Neural progenitor cell (in vitro differentiated cells): ENCODE measurements around the gene PLOD3. TPM values are rescaled to one million over a fixed set of nuclear protein-coding genes. Genes with fewer than 3 reads are reported as not detected.

Experiments
- DNase-seq: peaks from one replicate; pipeline ENCODE4 v3.0.0-alpha.2; 2016; ENCODE audit warnings: low spot score
- H2AFZ ChIP-seq: fragments of 200-600 bp; sonication (generic); replicated peaks from 2 replicates; pipeline ENCODE4 v1.6.1; 2016; ENCODE audit warnings: antibody characterized with exemption
- H3F3A ChIP-seq: fragments of 200-600 bp; sonication (generic); 2 replicates; pipeline ENCODE4 v1.6.1; 2016; ENCODE audit warnings: antibody characterized with exemption, low read depth
- H3K27ac ChIP-seq: fragments of 200-600 bp; sonication (generic); 2 replicates; pipeline ENCODE4 v1.5.1; 2016; ENCODE audit warnings: mild to moderate bottlenecking
- H3K27me3 ChIP-seq: fragments of 200-600 bp; sonication (generic); 2 replicates; pipeline ENCODE4 v1.6.1; 2016; ENCODE audit warnings: mild to moderate bottlenecking, moderate library complexity
- H3K36me3 ChIP-seq: fragments of 200-600 bp; sonication (generic); 2 replicates; pipeline ENCODE4 v1.5.1; 2016
- H3K4me1 ChIP-seq: fragments of 200-600 bp; sonication (generic); 2 replicates; pipeline ENCODE4 v1.6.1; 2016; ENCODE audit warnings: mixed run types
- H3K4me2 ChIP-seq: fragments of 200-600 bp; sonication (generic); 2 replicates; pipeline ENCODE4 v1.6.1; 2016
- H3K4me3 ChIP-seq: fragments of 200-600 bp; sonication (generic); 2 replicates; pipeline ENCODE4 v1.5.1; 2016
- H3K79me2 ChIP-seq: fragments of 200-600 bp; sonication (generic); 2 replicates; pipeline ENCODE4 v1.6.1; 2016; ENCODE audit warnings: low read depth
- H3K9ac ChIP-seq: fragments of 200-600 bp; sonication (generic); 2 replicates; pipeline ENCODE4 v1.6.1; 2016
- H3K9me3 ChIP-seq: fragments of 200-600 bp; sonication (generic); 2 replicates; pipeline ENCODE4 v1.5.1; 2016; ENCODE audit warnings: low read depth
- H4K20me1 ChIP-seq: fragments of 200-600 bp; sonication (generic); 2 replicates; pipeline ENCODE4 v1.6.1; 2016; ENCODE audit warnings: low read depth
- H3K27ac Mint-ChIP-seq: 3 replicates; pipeline ENCODE4 v1.8.0; 2021; ENCODE audit warnings: mixed read lengths
- H3K27me3 Mint-ChIP-seq: 2 replicates; pipeline ENCODE4 v1.8.0; 2022; ENCODE audit warnings: low read depth, mild to moderate bottlenecking, inconsistent platforms, moderate library complexity, mixed read lengths; ENCODE audit not compliant: insufficient read depth
- H3K36me3 Mint-ChIP-seq: 3 replicates; pipeline ENCODE4 v1.8.0; 2021; ENCODE audit warnings: mixed read lengths
- H3K4me1 Mint-ChIP-seq: 3 replicates; pipeline ENCODE4 v1.8.0; 2021; ENCODE audit warnings: mixed read lengths
- H3K4me3 Mint-ChIP-seq: 3 replicates; pipeline ENCODE4 v1.8.0; 2021; ENCODE audit warnings: mild to moderate bottlenecking, moderate library complexity, mixed read lengths
- H3K9me3 Mint-ChIP-seq: 3 replicates; pipeline ENCODE4 v1.8.0; 2020; ENCODE audit warnings: mixed read lengths
- CTCF ChIP-seq: fragments of 200-600 bp; sonication (generic); IDR thresholded peaks from 2 replicates; pipeline ENCODE4 v1.5.1; 2017; ENCODE audit warnings: antibody characterized with exemption, mild to moderate bottlenecking
- EZH2 ChIP-seq: fragments of 200-600 bp; sonication (generic); IDR thresholded peaks from 2 replicates; pipeline ENCODE4 v1.6.1; 2017; ENCODE audit warnings: antibody characterized with exemption, mild to moderate bottlenecking, moderate library complexity
- EZH2phosphoT487 ChIP-seq: fragments of 200-600 bp; sonication (generic); IDR thresholded peaks from 2 replicates; pipeline ENCODE4 v1.6.1; 2017; ENCODE audit warnings: antibody characterized with exemption
- total RNA-seq: library from RNA; depleted of rRNA; stranded (reverse); fragments of >200 nt; gene quantifications from 2 replicates; pipeline ENCODE4 v1.2.3, GENCODE V29; 2015; ENCODE audit warnings: low replicate concordance

The PLOD3 gene
- total RNA-seq, 1 donor from 2014 or later = 9.4 TPM

GRCh38 chr7:101250324-101250723 is 32.9 kb upstream of the PLOD3 start:
- peaks cover 16% of the 10 kb centered on the region for H3K36me3 Mint-ChIP-seq
- H3F3A ChIP-seq = peaks cover 13% of the 10 kb centered on the region
- H3K9ac ChIP-seq = no peak overlapping the region
- H3K4me1 ChIP-seq = peaks cover 4% of the 10 kb centered on the region
- no peak overlapping the region for H2AFZ ChIP-seq
- peaks cover 3% of the 10 kb centered on the region for H4K20me1 ChIP-seq
- no peak overlapping the region for H3K27ac ChIP-seq
- no peaks in the 10 kb centered on the region for H3K9me3 Mint-ChIP-seq
- H3K27me3 Mint-ChIP-seq = peaks cover 3% of the 10 kb centered on the region
- peak overlapping the region; percentile 54 for H3K4me3 Mint-ChIP-seq
- H3K9me3 ChIP-seq = no peaks in the 10 kb centered on the region
- no peak for TF ChIP-seq EZH2
- no peak for TF ChIP-seq CTCF
- TF ChIP-seq EZH2phosphoT487 = no peak
- H3K4me2 ChIP-seq = no peak overlapping the region
- H3K27me3 ChIP-seq = no peaks in the 10 kb centered on the region
- H3K4me1 Mint-ChIP-seq = peaks cover 20% of the 10 kb centered on the region
- H3K27ac Mint-ChIP-seq = no peak overlapping the region
- no peak overlapping the region for H3K4me3 ChIP-seq
- no peak for DNase-seq
- H3K36me3 ChIP-seq = no peaks in the 10 kb centered on the region
- H3K79me2 ChIP-seq = peaks cover 51% of the 10 kb centered on the region

DNA sequence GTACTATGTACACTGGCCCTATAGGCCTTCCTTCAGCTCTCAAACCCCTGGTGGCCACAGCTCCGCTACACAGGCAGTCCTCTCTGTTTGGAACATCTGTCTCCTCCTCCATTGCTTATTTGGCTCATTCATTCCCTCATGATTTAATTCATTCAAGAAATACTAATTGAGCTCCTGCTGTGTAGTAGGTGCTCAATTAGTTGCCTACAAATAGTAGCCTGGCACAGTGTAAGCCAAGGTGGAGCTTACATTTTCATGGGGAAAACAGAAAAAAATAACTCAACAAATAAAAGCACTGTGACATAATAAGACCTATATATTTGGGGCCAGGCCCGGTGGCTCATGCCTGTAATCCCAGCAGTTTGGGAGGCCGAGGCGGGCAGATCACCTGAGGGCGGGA is 30.9 kb upstream of the PLOD3 start:
- Mint-ChIP-seq H3K4me3 (no peak overlapping the region), H3K27ac (no peak overlapping the region), H3K27me3 (peaks cover 7% of the 10 kb centered on the region), H3K4me1 (peaks cover 29% of the 10 kb centered on the region), H3K9me3 (no peaks in the 10 kb centered on the region), H3K36me3 (peaks cover 16% of the 10 kb centered on the region)
- H3F3A ChIP-seq = peaks cover 15% of the 10 kb centered on the region
- no peak for TF ChIP-seq EZH2
- no peak for TF ChIP-seq CTCF
- no peak for TF ChIP-seq EZH2phosphoT487
- no peak overlapping the region for H3K9ac ChIP-seq
- no peak overlapping the region for H3K27ac ChIP-seq
- H3K79me2 ChIP-seq = peaks cover 61% of the 10 kb centered on the region
- no peak overlapping the region for H2AFZ ChIP-seq
- peaks cover 6% of the 10 kb centered on the region for H3K4me1 ChIP-seq
- DNase-seq = no peak
- peaks cover 14% of the 10 kb centered on the region for H4K20me1 ChIP-seq
- no peaks in the 10 kb centered on the region for H3K9me3 ChIP-seq
- no peaks in the 10 kb centered on the region for H3K27me3 ChIP-seq
- H3K4me3 ChIP-seq = no peak overlapping the region
- no peak overlapping the region for H3K4me2 ChIP-seq
- no peaks in the 10 kb centered on the region for H3K36me3 ChIP-seq

DNA sequence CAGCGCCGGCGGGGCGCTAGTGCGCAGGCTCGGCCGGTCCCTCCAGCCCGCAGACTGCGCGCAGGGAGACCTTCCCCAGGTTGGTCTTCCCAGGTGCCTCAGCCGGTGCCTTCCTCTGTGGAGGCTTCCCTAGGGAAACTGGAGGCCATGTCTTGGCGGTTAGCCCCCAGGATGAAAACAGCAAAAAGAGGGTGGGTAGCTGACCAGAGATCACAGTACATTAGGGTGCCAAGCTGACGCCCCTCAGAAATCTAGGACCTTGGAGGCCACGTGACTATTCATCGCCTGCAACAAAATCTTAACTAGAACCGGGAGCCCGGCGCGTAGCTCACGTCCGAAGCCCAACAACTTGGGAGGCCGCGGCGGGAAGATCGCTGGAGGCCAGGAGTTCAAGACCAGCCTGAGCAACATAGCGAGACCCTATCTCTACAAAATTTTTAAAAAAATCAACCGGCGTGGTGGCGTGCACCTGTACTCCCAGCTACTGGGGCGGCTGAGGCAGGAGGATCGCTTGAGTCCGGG is 27.8 kb upstream of the PLOD3 start:
- Mint-ChIP-seq H3K4me1 (peaks cover 19% of the 10 kb centered on the region), H3K36me3 (peaks cover 12% of the 10 kb centered on the region), H3K9me3 (no peaks in the 10 kb centered on the region), H3K27ac (no peak overlapping the region), H3K27me3 (peaks cover 4% of the 10 kb centered on the region), H3K4me3 (peak overlapping the region; percentile 98)
- Histone ChIP-seq H3K9me3 (no peaks in the 10 kb centered on the region), H3K4me2 (peak overlapping the region; percentile 80), H2AFZ (peak overlapping the region; percentile 75), H3K27me3 (no peaks in the 10 kb centered on the region), H3K9ac (no peak overlapping the region), H3F3A (peaks cover 12% of the 10 kb centered on the region), H3K27ac (no peak overlapping the region), H4K20me1 (peaks cover 11% of the 10 kb centered on the region), H3K4me3 (peak overlapping the region; percentile 75), H3K4me1 (peaks cover 6% of the 10 kb centered on the region), H3K36me3 (no peaks in the 10 kb centered on the region), H3K79me2 (peaks cover 56% of the 10 kb centered on the region)
- DNase-seq = no peak
- no peak for TF ChIP-seq EZH2
- TF ChIP-seq EZH2phosphoT487 = no peak
- TF ChIP-seq CTCF = no peak
